HEK293 (cell line): ENCODE results near the gene ZMYND15.

Experiments
- CTCF ChIA-PET: fragments of 350-600 bp; formaldehyde crosslinking; extraction: SDS; loops from one replicate; lab custom pipeline; 2021; ENCODE audit warnings: antibody characterized with exemption; lab: Yijun Ruan, JAX
- POLR2A ChIA-PET: fragments of 300-600 bp; formaldehyde crosslinking; extraction: SDS; loops from one replicate; lab custom pipeline; 2020; ENCODE audit warnings: antibody characterized with exemption, inconsistent platforms; lab: Yijun Ruan, JAX
- H3K27ac ChIP-seq: fragments of 200-500 bp; sonication (Bioruptor generic); 2 replicates; pipeline ENCODE4 v1.5.1; 2014; ENCODE audit warnings: low read depth, low read length, control low read depth, inconsistent platforms; ENCODE audit errors: extremely low read depth
- H3K36me3 ChIP-seq, 2 experiments: fragments of 200-500 bp in 1 of 2; sonication (Bioruptor generic) in 1 of 2; 1 replicate in 1 of 2; 2 replicates in 1 of 2; pipeline ENCODE4 v1.5.1; 2014 to 2017; ENCODE audit warnings: inconsistent platforms in 2 of 2, low read length in 2 of 2; ENCODE audit not compliant: control insufficient read depth in 2 of 2, insufficient read depth in 1 of 2
- H3K4me1 ChIP-seq: fragments of 200-500 bp; sonication (Bioruptor generic); 2 replicates; pipeline ENCODE4 v1.5.1; 2014; ENCODE audit warnings: mild to moderate bottlenecking, low read length, inconsistent platforms; ENCODE audit not compliant: control insufficient read depth, insufficient read depth
- H3K4me3 ChIP-seq: 2 replicates; pipeline ENCODE4 v1.5.1; 2011; ENCODE audit warnings: low read depth, mild to moderate bottlenecking, control low read depth, low read length, moderate library complexity
- H3K9me3 ChIP-seq: fragments of 200-500 bp; sonication (Bioruptor generic); 2 replicates; pipeline ENCODE4 v1.5.1; 2014; ENCODE audit warnings: low read depth, low read length, inconsistent platforms; ENCODE audit not compliant: control insufficient read depth, insufficient read depth
- KLF16 ChIP-seq: fragments of 450-650 bp; formaldehyde crosslinking; IDR thresholded peaks from 2 replicates; pipeline ENCODE4 v1.5.1; 2017; ENCODE audit warnings: missing biosample characterization, missing genetic modification characterization
- KLF8 ChIP-seq: fragments of 450-650 bp; formaldehyde crosslinking; IDR thresholded peaks from 2 replicates; pipeline ENCODE4 v1.5.1; 2016; ENCODE audit warnings: missing biosample characterization, missing genetic modification characterization
- TCF7L2 ChIP-seq: IDR thresholded peaks from 2 replicates; pipeline ENCODE4 v1.6.1; 2011; ENCODE audit warnings: low read depth, mild to moderate bottlenecking, inconsistent platforms, low read length, moderate library complexity, borderline replicate concordance
- ZFP69B ChIP-seq: fragments of 450-650 bp; formaldehyde crosslinking; IDR thresholded peaks from 2 replicates; pipeline ENCODE4 v1.5.1; 2016; ENCODE audit warnings: missing biosample characterization, missing genetic modification characterization
- ZNF114 ChIP-seq: fragments of 450-650 bp; formaldehyde crosslinking; IDR thresholded peaks from 2 replicates; pipeline ENCODE4 v1.5.0; 2017; ENCODE audit warnings: missing biosample characterization, missing genetic modification characterization
- ZNF354C ChIP-seq: fragments of 450-650 bp; formaldehyde crosslinking; IDR thresholded peaks from 2 replicates; pipeline ENCODE4 v1.5.1; 2016; ENCODE audit warnings: missing biosample characterization, missing genetic modification characterization, low read depth, borderline replicate concordance
- ZNF521 ChIP-seq: fragments of 450-650 bp; formaldehyde crosslinking; IDR thresholded peaks from 2 replicates; pipeline ENCODE4 v1.5.1; 2017; ENCODE audit warnings: missing biosample characterization, mild to moderate bottlenecking, missing genetic modification characterization
- ZNF530 ChIP-seq: fragments of 450-650 bp; formaldehyde crosslinking; IDR thresholded peaks from 2 replicates; pipeline ENCODE4 v1.5.1; 2016; ENCODE audit warnings: low read depth, missing biosample characterization, missing genetic modification characterization
- ZNF747 ChIP-seq: fragments of 450-650 bp; formaldehyde crosslinking; IDR thresholded peaks from 2 replicates; pipeline ENCODE4 v1.5.1; 2016; ENCODE audit warnings: missing biosample characterization, missing genetic modification characterization
- ZNF76 ChIP-seq: fragments of 450-650 bp; formaldehyde crosslinking; IDR thresholded peaks from 2 replicates; pipeline ENCODE4; 2016; ENCODE audit warnings: low read depth, missing biosample characterization, missing genetic modification characterization, borderline replicate concordance
- ZNF843 ChIP-seq: fragments of 450-650 bp; formaldehyde crosslinking; IDR thresholded peaks from 2 replicates; pipeline ENCODE4 v1.5.1; 2016; ENCODE audit warnings: missing biosample characterization, missing genetic modification characterization
- TF ChIP-seq, protein P1 (sequence below): fragments of 450-650 bp; formaldehyde crosslinking; IDR thresholded peaks from 2 replicates; pipeline ENCODE4 v1.5.1; 2016; ENCODE audit warnings: missing biosample characterization, missing genetic modification characterization
- TF ChIP-seq, protein P2 (sequence below): fragments of 450-650 bp; formaldehyde crosslinking; IDR thresholded peaks from 2 replicates; pipeline ENCODE4 v1.5.1; 2016; ENCODE audit warnings: missing biosample characterization, missing genetic modification characterization, borderline replicate concordance
- TF ChIP-seq, protein P3 (sequence below): fragments of 450-650 bp; formaldehyde crosslinking; IDR thresholded peaks from 2 replicates; pipeline ENCODE4 v1.5.1; 2016; ENCODE audit warnings: missing biosample characterization, missing genetic modification characterization
- TF ChIP-seq, protein P4 (sequence below): IDR thresholded peaks from 2 replicates; pipeline ENCODE4 v1.6.1; 2011; ENCODE audit warnings: mild to moderate bottlenecking, low read depth, low read length, borderline replicate concordance
- TF ChIP-seq, protein P5 (sequence below): fragments of 450-650 bp; formaldehyde crosslinking; IDR thresholded peaks from 2 replicates; pipeline ENCODE4 v1.5.1; 2016; ENCODE audit warnings: missing biosample characterization, missing genetic modification characterization, borderline replicate concordance

ZMYND15 gene

DNA sequence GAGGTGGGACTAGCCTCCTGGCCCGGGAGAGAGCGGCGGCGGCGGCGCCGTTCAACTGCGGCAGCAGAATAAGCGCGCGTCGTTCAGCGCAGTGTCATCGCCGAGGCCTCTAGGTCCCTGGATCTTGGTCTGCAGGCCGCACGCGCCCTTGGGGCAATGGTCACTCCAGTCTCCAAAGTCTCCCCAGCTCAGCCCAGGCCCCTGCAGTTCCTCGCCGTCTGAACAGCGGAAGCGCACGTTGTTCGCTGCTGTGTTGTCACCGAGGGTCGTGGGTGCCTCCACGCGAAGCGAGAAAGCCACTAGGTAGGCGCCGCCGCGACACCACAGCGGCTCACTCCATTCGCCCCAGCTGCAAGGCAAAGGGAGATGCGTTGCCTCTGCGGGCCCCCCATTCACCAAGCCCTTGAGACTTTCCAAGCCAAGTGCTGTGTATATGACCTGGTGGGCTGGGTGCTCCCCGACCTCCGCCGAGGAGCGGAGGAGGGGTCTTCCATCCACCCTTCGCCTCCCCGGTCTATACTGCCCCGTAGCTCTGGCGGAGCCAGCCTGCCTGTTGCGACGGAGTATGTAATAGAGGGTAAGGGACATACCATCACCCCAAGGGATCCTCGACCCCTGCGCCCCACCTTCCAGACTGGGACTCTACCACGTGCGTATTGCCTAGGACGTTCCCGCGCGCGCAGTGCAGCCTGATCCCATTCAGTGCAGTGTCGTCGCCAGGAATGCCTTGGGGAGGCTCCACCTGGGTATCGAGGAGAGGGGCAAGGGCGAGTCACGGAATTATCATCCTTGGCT is 45.9 kb downstream of the ZMYND15 start:
- H3K4me3 ChIP-seq: no peak overlapping the region
- no peaks in the 10 kb centered on the region for H3K36me3 ChIP-seq
- TF ChIP-seq, protein P1, sequence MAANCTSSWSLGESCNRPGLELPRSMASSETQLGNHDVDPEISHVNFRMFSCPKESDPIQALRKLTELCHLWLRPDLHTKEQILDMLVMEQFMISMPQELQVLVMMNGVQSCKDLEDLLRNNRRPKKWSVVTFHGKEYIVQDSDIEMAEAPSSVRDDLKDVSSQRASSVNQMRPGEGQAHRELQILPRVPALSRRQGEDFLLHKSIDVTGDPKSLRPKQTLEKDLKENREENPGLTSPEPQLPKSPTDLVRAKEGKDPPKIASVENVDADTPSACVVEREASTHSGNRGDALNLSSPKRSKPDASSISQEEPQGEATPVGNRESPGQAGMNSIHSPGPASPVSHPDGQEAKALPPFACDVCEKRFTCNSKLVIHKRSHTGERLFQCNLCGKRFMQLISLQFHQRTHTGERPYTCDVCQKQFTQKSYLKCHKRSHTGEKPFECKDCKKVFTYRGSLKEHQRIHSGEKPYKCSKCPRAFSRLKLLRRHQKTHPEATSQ: no peak
- TF ChIP-seq ZNF843 (no peak), ZNF76 (tag by site-specific recombination) (no peak), KLF16 (tag by site-specific recombination) (no peak), KLF8 (tag by site-specific recombination) (no peak), ZNF747 (tag by site-specific recombination) (no peak), ZFP69B (tag by site-specific recombination) (no peak), TCF7L2 (no peak), ZNF354C (tag by site-specific recombination) (no peak), ZNF530 (tag by site-specific recombination) (no peak), ZNF114 (tag by site-specific recombination) (no peak), ZNF521 (no peak)
- TF ChIP-seq, protein P2, sequence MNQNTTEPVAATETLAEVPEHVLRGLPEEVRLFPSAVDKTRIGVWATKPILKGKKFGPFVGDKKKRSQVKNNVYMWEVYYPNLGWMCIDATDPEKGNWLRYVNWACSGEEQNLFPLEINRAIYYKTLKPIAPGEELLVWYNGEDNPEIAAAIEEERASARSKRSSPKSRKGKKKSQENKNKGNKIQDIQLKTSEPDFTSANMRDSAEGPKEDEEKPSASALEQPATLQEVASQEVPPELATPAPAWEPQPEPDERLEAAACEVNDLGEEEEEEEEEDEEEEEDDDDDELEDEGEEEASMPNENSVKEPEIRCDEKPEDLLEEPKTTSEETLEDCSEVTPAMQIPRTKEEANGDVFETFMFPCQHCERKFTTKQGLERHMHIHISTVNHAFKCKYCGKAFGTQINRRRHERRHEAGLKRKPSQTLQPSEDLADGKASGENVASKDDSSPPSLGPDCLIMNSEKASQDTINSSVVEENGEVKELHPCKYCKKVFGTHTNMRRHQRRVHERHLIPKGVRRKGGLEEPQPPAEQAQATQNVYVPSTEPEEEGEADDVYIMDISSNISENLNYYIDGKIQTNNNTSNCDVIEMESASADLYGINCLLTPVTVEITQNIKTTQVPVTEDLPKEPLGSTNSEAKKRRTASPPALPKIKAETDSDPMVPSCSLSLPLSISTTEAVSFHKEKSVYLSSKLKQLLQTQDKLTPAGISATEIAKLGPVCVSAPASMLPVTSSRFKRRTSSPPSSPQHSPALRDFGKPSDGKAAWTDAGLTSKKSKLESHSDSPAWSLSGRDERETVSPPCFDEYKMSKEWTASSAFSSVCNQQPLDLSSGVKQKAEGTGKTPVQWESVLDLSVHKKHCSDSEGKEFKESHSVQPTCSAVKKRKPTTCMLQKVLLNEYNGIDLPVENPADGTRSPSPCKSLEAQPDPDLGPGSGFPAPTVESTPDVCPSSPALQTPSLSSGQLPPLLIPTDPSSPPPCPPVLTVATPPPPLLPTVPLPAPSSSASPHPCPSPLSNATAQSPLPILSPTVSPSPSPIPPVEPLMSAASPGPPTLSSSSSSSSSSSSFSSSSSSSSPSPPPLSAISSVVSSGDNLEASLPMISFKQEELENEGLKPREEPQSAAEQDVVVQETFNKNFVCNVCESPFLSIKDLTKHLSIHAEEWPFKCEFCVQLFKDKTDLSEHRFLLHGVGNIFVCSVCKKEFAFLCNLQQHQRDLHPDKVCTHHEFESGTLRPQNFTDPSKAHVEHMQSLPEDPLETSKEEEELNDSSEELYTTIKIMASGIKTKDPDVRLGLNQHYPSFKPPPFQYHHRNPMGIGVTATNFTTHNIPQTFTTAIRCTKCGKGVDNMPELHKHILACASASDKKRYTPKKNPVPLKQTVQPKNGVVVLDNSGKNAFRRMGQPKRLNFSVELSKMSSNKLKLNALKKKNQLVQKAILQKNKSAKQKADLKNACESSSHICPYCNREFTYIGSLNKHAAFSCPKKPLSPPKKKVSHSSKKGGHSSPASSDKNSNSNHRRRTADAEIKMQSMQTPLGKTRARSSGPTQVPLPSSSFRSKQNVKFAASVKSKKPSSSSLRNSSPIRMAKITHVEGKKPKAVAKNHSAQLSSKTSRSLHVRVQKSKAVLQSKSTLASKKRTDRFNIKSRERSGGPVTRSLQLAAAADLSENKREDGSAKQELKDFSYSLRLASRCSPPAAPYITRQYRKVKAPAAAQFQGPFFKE (tag by site-specific recombination): no peak
- TF ChIP-seq, protein P3, sequence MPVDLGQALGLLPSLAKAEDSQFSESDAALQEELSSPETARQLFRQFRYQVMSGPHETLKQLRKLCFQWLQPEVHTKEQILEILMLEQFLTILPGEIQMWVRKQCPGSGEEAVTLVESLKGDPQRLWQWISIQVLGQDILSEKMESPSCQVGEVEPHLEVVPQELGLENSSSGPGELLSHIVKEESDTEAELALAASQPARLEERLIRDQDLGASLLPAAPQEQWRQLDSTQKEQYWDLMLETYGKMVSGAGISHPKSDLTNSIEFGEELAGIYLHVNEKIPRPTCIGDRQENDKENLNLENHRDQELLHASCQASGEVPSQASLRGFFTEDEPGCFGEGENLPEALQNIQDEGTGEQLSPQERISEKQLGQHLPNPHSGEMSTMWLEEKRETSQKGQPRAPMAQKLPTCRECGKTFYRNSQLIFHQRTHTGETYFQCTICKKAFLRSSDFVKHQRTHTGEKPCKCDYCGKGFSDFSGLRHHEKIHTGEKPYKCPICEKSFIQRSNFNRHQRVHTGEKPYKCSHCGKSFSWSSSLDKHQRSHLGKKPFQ (tag by site-specific recombination): no peak
- TF ChIP-seq, protein P4, sequence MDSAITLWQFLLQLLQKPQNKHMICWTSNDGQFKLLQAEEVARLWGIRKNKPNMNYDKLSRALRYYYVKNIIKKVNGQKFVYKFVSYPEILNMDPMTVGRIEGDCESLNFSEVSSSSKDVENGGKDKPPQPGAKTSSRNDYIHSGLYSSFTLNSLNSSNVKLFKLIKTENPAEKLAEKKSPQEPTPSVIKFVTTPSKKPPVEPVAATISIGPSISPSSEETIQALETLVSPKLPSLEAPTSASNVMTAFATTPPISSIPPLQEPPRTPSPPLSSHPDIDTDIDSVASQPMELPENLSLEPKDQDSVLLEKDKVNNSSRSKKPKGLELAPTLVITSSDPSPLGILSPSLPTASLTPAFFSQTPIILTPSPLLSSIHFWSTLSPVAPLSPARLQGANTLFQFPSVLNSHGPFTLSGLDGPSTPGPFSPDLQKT: no peak
- TF ChIP-seq, protein P5, sequence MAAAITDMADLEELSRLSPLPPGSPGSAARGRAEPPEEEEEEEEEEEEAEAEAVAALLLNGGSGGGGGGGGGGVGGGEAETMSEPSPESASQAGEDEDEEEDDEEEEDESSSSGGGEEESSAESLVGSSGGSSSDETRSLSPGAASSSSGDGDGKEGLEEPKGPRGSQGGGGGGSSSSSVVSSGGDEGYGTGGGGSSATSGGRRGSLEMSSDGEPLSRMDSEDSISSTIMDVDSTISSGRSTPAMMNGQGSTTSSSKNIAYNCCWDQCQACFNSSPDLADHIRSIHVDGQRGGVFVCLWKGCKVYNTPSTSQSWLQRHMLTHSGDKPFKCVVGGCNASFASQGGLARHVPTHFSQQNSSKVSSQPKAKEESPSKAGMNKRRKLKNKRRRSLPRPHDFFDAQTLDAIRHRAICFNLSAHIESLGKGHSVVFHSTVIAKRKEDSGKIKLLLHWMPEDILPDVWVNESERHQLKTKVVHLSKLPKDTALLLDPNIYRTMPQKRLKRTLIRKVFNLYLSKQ (tag by site-specific recombination): no peak
- H3K4me1 ChIP-seq: peaks cover 4% of the 10 kb centered on the region
- H3K9me3 ChIP-seq: no peaks in the 10 kb centered on the region
- POLR2A ChIA-PET: no interaction called here
- H3K27ac ChIP-seq: no peak overlapping the region
- CTCF ChIA-PET: interaction anchor here (0.5 to 1.2 kb wide), 3 partner anchors 22 to 395 kb away, joined by 3 read pairs; partner anchors contain the start of gene PLD2
